IMR-90 (cell line): ENCODE data around the gene CYP20A1. TPM values are rescaled to one million over a fixed set of nuclear protein-coding genes. Genes with fewer than 3 reads are reported as not detected.

Source experiments
- ATAC-seq: fragments of 200-7000 bp; cut with Tn5 transposase; 2 replicates; pipeline ENCODE4 v1.9.1; 2020; ENCODE audit warnings: low read depth, mild to moderate bottlenecking, moderate library complexity
- BruUV-seq: library from RNA; stranded (reverse); fragments of 400-500 nt; replicated peaks from 2 replicates; lab custom pipeline; 2021; lab: Mats Ljungman, UMichigan
- CTCF ChIA-PET: fragments of 300-600 bp; formaldehyde crosslinking; extraction: SDS; loops from one replicate; lab custom pipeline; 2021; ENCODE audit warnings: antibody characterized with exemption; lab: Yijun Ruan, JAX
- POLR2A ChIA-PET: fragments of 300-600 bp; sonication (Branson Sonifier 250); formaldehyde crosslinking; loops from one replicate; lab custom pipeline; 2022; ENCODE audit warnings: antibody characterized with exemption; ENCODE audit not compliant: unreplicated experiment; lab: Charles Lee
- DNase-seq: peaks from one replicate; pipeline ENCODE4 v3.0.0; 2013
- H2AFZ ChIP-seq: replicated peaks from 2 replicates; pipeline ENCODE3; 2013; ENCODE audit warnings: low read length, mild to moderate bottlenecking; ENCODE audit not compliant: poor library complexity
- H2AK5ac ChIP-seq: 2 replicates; pipeline ENCODE4 v1.6.1; 2013; ENCODE audit warnings: low read depth, low read length, inconsistent platforms
- H2AK9ac ChIP-seq: replicated peaks from 2 replicates; pipeline ENCODE3; 2013; ENCODE audit warnings: mild to moderate bottlenecking, low read depth, low read length, moderate library complexity; ENCODE audit not compliant: poor library complexity
- H2BK120ac ChIP-seq: 2 replicates; pipeline ENCODE4 v1.6.1; 2013; ENCODE audit warnings: low read depth, low read length, inconsistent platforms
- H2BK15ac ChIP-seq: 3 replicates; pipeline ENCODE4 v1.6.1; 2013; ENCODE audit warnings: low read depth, low read length, inconsistent platforms
- H2BK20ac ChIP-seq: 2 replicates; pipeline ENCODE4 v1.6.1; 2013; ENCODE audit warnings: low read depth, mild to moderate bottlenecking, inconsistent platforms, low read length, moderate library complexity
- H2BK5ac ChIP-seq: 2 replicates; pipeline ENCODE4 v1.6.1; 2013; ENCODE audit warnings: mild to moderate bottlenecking, low read depth, low read length, inconsistent platforms; ENCODE audit not compliant: poor library complexity, severe bottlenecking
- H3K14ac ChIP-seq: replicated peaks from 2 replicates; pipeline ENCODE4 v1.6.1; 2013; ENCODE audit warnings: low read depth, low read length, inconsistent platforms
- H3K18ac ChIP-seq: 2 replicates; pipeline ENCODE4 v1.6.1; 2013; ENCODE audit warnings: low read depth, low read length, control low read depth
- H3K23ac ChIP-seq: 2 replicates; pipeline ENCODE4 v1.6.1; 2013; ENCODE audit warnings: low read depth, low read length, inconsistent platforms
- H3K27ac ChIP-seq: 2 replicates; pipeline ENCODE4 v1.5.1; 2013; ENCODE audit warnings: mild to moderate bottlenecking, control low read depth, low read length; ENCODE audit not compliant: insufficient read depth
- H3K27me3 ChIP-seq: 2 replicates; pipeline ENCODE4 v1.6.1; 2013; ENCODE audit warnings: low read length; ENCODE audit not compliant: control insufficient read depth, insufficient read depth
- H3K36me3 ChIP-seq: 2 replicates; pipeline ENCODE4 v1.6.1; 2013; ENCODE audit warnings: low read length, mixed read lengths; ENCODE audit not compliant: control insufficient read depth, insufficient read depth
- H3K4ac ChIP-seq: 2 replicates; pipeline ENCODE4 v1.6.1; 2013; ENCODE audit warnings: low read depth, low read length, inconsistent platforms
- H3K4me1 ChIP-seq: 2 replicates; pipeline ENCODE4 v1.6.1; 2013; ENCODE audit warnings: low read length, mixed read lengths; ENCODE audit not compliant: control insufficient read depth, insufficient read depth
- H3K4me2 ChIP-seq: 2 replicates; pipeline ENCODE4 v1.6.1; 2013; ENCODE audit warnings: low read depth, mild to moderate bottlenecking, control low read depth, low read length, moderate library complexity
- H3K4me3 ChIP-seq: 2 replicates; pipeline ENCODE4 v1.5.1; 2013; ENCODE audit warnings: low read depth, mild to moderate bottlenecking, control low read depth, low read length, moderate library complexity; ENCODE audit not compliant: insufficient read depth
- H3K56ac ChIP-seq: 2 replicates; pipeline ENCODE4 v1.6.1; 2013; ENCODE audit warnings: low read length, inconsistent platforms; ENCODE audit not compliant: insufficient read depth; ENCODE audit errors: extremely low read depth
- H3K79me1 ChIP-seq, 2 experiments: 2 replicates each; pipeline ENCODE4 v1.6.1; 2013; ENCODE audit warnings: low read length in 2 of 2, inconsistent platforms in 1 of 2, low read depth in 1 of 2
- H3K9ac ChIP-seq: 2 replicates; pipeline ENCODE4 v1.6.1; 2013; ENCODE audit warnings: low read depth, low read length, control low read depth
- H3K9me1 ChIP-seq: 2 replicates; pipeline ENCODE4 v1.6.1; 2013; ENCODE audit warnings: low read length, inconsistent platforms; ENCODE audit not compliant: insufficient read depth
- H3K9me3 ChIP-seq: 2 replicates; pipeline ENCODE4 v1.6.1; 2013; ENCODE audit warnings: low read length; ENCODE audit not compliant: control insufficient read depth, insufficient read depth
- H4K20me1 ChIP-seq: 2 replicates; pipeline ENCODE4 v1.6.1; 2013; ENCODE audit warnings: low read length, inconsistent platforms; ENCODE audit not compliant: insufficient read depth
- H4K5ac ChIP-seq: 2 replicates; pipeline ENCODE4 v1.6.1; 2013; ENCODE audit warnings: mild to moderate bottlenecking, low read depth, low read length, control low read depth
- H4K8ac ChIP-seq, 2 experiments: 2 replicates each; pipeline ENCODE4 v1.6.1; 2013; ENCODE audit warnings: low read depth in 2 of 2, low read length in 2 of 2, control low read depth in 1 of 2, inconsistent platforms in 1 of 2
- H4K91ac ChIP-seq: 2 replicates; pipeline ENCODE4 v1.6.1; 2013; ENCODE audit warnings: low read depth, low read length, inconsistent platforms; ENCODE audit not compliant: insufficient read depth
- BHLHE40 ChIP-seq: fragments of 150-350 bp; IDR thresholded peaks from 2 replicates; pipeline ENCODE4 v1.6.1; 2016; ENCODE audit warnings: mild to moderate bottlenecking, low read depth, low read length
- CEBPB ChIP-seq: IDR thresholded peaks from 2 replicates; pipeline ENCODE4 v1.6.1; 2012; ENCODE audit warnings: low read depth, low read length, improper control_type of control experiment
- CHD1 ChIP-seq: IDR thresholded peaks from 2 replicates; pipeline ENCODE4 v1.6.1; 2012; ENCODE audit warnings: low read depth, low read length, improper control_type of control experiment
- CTCF ChIP-seq: conservative IDR thresholded peaks from 2 replicates; pipeline ENCODE4 v1.5.1; 2012; ENCODE audit warnings: mild to moderate bottlenecking, low read depth, low read length, improper control_type of control experiment
- MAFK ChIP-seq: IDR thresholded peaks from 2 replicates; pipeline ENCODE4 v1.6.1; 2012; ENCODE audit warnings: low read depth, low read length, improper control_type of control experiment
- NFE2L2 ChIP-seq: fragments of 150-350 bp; IDR thresholded peaks from 2 replicates; pipeline ENCODE4 v1.6.1; 2016; ENCODE audit warnings: low read depth, mild to moderate bottlenecking, low read length
- POLR2A ChIP-seq: IDR thresholded peaks from 2 replicates; pipeline ENCODE4 v1.6.1; 2012; ENCODE audit warnings: mild to moderate bottlenecking, low read depth, low read length
- RAD21 ChIP-seq: IDR thresholded peaks from 2 replicates; pipeline ENCODE4 v1.6.1; 2012; ENCODE audit warnings: low read length, improper control_type of control experiment
- RCOR1 ChIP-seq: IDR thresholded peaks from 2 replicates; pipeline ENCODE4 v1.6.1; 2012; ENCODE audit warnings: mild to moderate bottlenecking, low read length, improper control_type of control experiment; ENCODE audit not compliant: insufficient replicate concordance
- RFX5 ChIP-seq: IDR thresholded peaks from 2 replicates; pipeline ENCODE4 v1.8.0; 2012; ENCODE audit warnings: low read depth, mild to moderate bottlenecking, low read length, moderate library complexity
- USF2 ChIP-seq: fragments of 150-350 bp; IDR thresholded peaks from 2 replicates; pipeline ENCODE4 v1.6.1; 2017; ENCODE audit warnings: mild to moderate bottlenecking, antibody characterized with exemption, low read length, low read depth
- WGBS, 2 experiments: methylation state at CpG; one replicate each; pipeline versions ENCODE4 v1.1.5 to v1.1.7; 2013; ENCODE audit warnings: missing lambda C conversion rate in 2 of 2; ENCODE audit not compliant: insufficient read length in 1 of 2; ENCODE audit errors: extremely low coverage in 2 of 2; 5-methylcytosine and 5-hydroxymethylcytosine counted together
- dilution Hi-C: fragments of 300-500 bp; cut with HindIII; formaldehyde crosslinking; loops from one replicate; pipeline ENCODE4 v1.14.3; 2018; ENCODE audit warnings: low sequenced_read_pairs; ENCODE audit not compliant: unreplicated experiment
- in situ Hi-C: fragments of 300-500 bp; cut with MboI; formaldehyde crosslinking; loops from 3 replicates; pipeline ENCODE4 v1.14.3; 2019; ENCODE audit warnings: low sequenced_read_pairs, inconsistent platforms, mixed read lengths
- intact Hi-C: fragments of 100-400 bp; cut with micrococcal nuclease; formaldehyde crosslinking; loops from 2 replicates; pipeline ENCODE4 v1.10.0; 2022
- polyA plus RNA-seq, 3 experiments: library from polyadenylated mRNA; depleted of rRNA; stranded (reverse); fragments of >200 nt; gene quantifications; 2 replicates each; pipeline ENCODE4 v1.2.3, GENCODE V29; 2012; ENCODE audit warnings: low replicate concordance in 1 of 3
- total RNA-seq: library from RNA; depleted of rRNA; stranded (reverse); fragments of >200 nt; gene quantifications from 2 replicates; pipeline ENCODE4 v1.2.3, GENCODE V29; 2012

The CYP20A1 gene
- total and polyA plus RNA-seq, 2 of the 4 experiments (the other 2 are of a cell fraction) = 7.0 to 16.8 TPM

- dilution Hi-C loops = no loop called here
- no peak for TF ChIP-seq BHLHE40
- TF ChIP-seq RCOR1 = no peak
- TF ChIP-seq RAD21 = no peak
- TF ChIP-seq CHD1 = no peak
- TF ChIP-seq CTCF = no peak
- TF ChIP-seq CEBPB = no peak
- TF ChIP-seq POLR2A = no peak
- no peak for TF ChIP-seq USF2
- no peak for TF ChIP-seq MAFK
- no peak for TF ChIP-seq NFE2L2
- no peak for TF ChIP-seq RFX5
- Histone ChIP-seq H3K23ac (no peak overlapping the region), H2BK20ac (no peak overlapping the region), H2AFZ (no peak overlapping the region), H3K9me1 (no peaks in the 10 kb centered on the region; the same call in 1 of the 2 replicates), H4K91ac (no peak overlapping the region), H3K4ac (no peak overlapping the region), H3K56ac (no peak overlapping the region), H3K4me3 (no peak overlapping the region), H4K20me1 (peaks cover 6% of the 10 kb centered on the region; the same call in 1 of the 2 replicates), H2BK15ac (no peak overlapping the region), H2BK5ac (no peak overlapping the region), H2AK5ac (no peak overlapping the region), H3K27me3 (no peaks in the 10 kb centered on the region), H3K18ac (no peak overlapping the region), H3K79me1 (peaks cover 24 to 49% of the 10 kb centered on the region in 2 experiments), H3K4me1 (no peaks in the 10 kb centered on the region), H3K9ac (no peak overlapping the region), H3K27ac (no peak overlapping the region), H4K5ac (no peak overlapping the region), H2BK120ac (no peak overlapping the region), H3K9me3 (no peaks in the 10 kb centered on the region), H3K14ac (no peak overlapping the region), H3K4me2 (no peak overlapping the region), H4K8ac (no peak overlapping the region), H3K36me3 (peaks cover 6% of the 10 kb centered on the region; the same call in 1 of the 2 replicates), H2AK9ac (no peak overlapping the region)
- DNase-seq (no peak), ATAC-seq (no peak)
- 100% methylated on average over 1 of the region's 5 CpGs; no CpG with 5 or more reads in 1 of the 2 experiments for WGBS, 2 experiments
- POLR2A ChIA-PET = interaction anchor here (0.6 kb wide), 1 partner anchor 70 kb away, joined by 3 read pairs; no protein-coding TSS in a partner anchor
- CTCF ChIA-PET = no interaction called here
- in situ Hi-C loops = no loop called here
- intact Hi-C loops = loop anchor here (5.0 kb wide), 1 partner anchor 50 kb away; no protein-coding TSS in a partner anchor
- BruUV-seq = no TSS peak
Observed at GRCh38 chr2:203352604-203353255, 113.9 kb downstream of the CYP20A1 start.
